ENCODE data around the gene HOXC4.

- TF ChIP-seq POLR2A (IDR thresholded peaks at IDR 0.05) (no peak), CTCF (IDR thresholded peaks at IDR 0.05 in 8 of 11, conservative IDR thresholded peaks at IDR 0.05 in 3 of 11) (no peak), POLR2AphosphoS5 (IDR thresholded peaks at IDR 0.05) (no peak)
Observed at GRCh38 chr12:54021432-54022013, 32.1 kb upstream of the HOXC4 start.

Data from spleen (tissue), 7 donors.